ENCODE measurements around the gene UBR3.
"Not testable (repeated sequence)": the region's sequence is repeated elsewhere in the genome, so short reads cannot be mapped to it uniquely, and the experiment has no call there.

Gene UBR3

DNA sequence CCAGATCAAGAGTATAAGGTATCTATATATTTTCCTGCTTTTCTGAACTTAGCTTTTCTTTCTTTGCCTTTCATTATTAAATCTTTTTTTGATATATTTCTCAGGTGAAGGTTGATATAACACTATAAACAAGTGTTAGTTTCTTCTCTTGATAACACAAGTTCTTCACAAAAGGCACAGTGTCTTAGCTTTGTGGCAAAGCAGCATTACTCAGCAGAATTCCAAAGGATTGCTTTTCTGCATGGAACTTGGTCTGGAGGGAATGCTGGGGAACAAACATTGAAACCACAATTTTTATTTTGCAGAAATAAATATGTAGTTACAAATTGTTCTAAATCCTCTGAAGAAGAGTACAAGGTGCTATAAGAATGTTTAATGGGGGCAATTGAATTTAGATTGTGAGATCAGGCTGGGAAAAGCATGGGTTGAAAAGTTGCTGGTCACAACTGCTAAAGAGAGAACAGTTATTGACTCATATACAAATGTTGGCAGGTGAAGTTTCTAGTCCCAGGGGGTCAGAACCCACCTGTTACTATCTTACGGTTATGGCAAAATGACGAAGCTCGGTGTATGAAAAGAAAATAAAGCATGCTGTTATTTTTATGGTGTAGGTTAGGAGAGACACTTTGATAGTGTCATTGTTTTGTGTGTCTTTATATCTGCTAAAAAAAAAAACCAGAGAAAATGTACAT lies 68.2 kb downstream of the UBR3 start:
- DNase-seq (ENCODE audit: low spot score) = no peak
- TF ChIP-seq, protein P1, sequence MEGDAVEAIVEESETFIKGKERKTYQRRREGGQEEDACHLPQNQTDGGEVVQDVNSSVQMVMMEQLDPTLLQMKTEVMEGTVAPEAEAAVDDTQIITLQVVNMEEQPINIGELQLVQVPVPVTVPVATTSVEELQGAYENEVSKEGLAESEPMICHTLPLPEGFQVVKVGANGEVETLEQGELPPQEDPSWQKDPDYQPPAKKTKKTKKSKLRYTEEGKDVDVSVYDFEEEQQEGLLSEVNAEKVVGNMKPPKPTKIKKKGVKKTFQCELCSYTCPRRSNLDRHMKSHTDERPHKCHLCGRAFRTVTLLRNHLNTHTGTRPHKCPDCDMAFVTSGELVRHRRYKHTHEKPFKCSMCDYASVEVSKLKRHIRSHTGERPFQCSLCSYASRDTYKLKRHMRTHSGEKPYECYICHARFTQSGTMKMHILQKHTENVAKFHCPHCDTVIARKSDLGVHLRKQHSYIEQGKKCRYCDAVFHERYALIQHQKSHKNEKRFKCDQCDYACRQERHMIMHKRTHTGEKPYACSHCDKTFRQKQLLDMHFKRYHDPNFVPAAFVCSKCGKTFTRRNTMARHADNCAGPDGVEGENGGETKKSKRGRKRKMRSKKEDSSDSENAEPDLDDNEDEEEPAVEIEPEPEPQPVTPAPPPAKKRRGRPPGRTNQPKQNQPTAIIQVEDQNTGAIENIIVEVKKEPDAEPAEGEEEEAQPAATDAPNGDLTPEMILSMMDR (IDR thresholded peaks at IDR 0.05; ENCODE audit: extremely low read depth, missing control alignments) = no peak

DNA sequence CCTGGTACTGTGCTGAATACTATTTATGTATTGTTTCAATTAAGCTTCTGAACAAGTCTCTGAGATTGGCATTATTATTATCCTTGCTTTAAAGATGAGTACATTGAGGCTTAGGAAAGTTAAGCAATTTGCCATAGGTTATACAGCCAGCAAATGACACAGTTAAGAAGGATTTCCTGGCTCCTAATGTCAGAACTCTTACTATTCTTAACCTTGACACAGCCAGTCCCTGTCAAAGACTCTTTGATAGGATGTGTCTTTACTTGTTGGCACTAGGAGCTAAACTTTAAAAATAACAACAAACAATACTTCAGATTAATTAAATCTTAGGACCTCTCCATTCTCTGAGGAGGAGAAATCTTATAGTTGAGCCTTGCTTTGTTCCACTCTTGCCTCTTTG lies 70.6 kb downstream of the UBR3 start:
- no peak for DNase-seq (ENCODE audit: low spot score)
- TF ChIP-seq, protein P1 (IDR thresholded peaks at IDR 0.05; ENCODE audit: extremely low read depth, missing control alignments) = no peak

DNA sequence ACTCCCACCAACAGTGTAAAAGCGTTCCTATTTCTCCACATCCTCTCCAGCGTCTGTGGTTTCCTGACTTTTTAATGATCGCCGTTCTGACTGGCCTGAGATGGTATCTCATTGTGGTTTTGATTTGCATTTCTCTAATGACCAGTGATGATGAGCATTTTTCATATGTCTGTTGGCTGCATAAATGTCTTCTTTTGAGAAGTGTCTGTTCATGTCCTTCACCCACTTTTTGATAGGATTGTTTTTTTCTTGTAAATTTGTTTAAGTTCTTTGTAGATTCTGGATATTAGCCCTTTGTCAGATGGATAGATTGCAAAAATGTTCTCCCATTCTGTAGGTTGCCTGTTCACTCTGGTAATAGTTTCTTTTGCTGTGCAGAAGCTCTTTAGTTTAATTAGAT lies 72.8 kb downstream of the UBR3 start:
- DNase-seq (ENCODE audit: low spot score) = not testable (repeated sequence)

DNA sequence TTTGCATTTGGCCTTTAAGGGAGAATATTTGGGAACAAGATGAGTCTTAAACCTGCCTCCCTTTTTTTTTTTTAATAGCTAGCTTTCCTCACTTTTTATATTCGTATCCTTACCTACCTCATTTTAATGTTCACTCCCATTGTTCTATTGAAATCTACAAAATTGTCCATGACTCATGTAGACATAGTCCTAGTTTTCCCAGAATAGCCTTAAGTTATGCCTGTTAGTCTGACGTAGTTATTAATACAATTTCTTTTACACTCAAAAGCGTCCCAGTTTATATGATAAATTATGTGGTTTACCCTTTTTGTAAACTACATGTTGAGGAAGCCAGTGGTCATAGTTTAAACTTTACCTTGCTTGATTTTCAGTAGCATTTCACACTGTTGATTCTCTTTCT lies 73.4 kb downstream of the UBR3 start:
- TF ChIP-seq, protein P1 (IDR thresholded peaks at IDR 0.05; ENCODE audit: extremely low read depth, missing control alignments) = no peak

DNA sequence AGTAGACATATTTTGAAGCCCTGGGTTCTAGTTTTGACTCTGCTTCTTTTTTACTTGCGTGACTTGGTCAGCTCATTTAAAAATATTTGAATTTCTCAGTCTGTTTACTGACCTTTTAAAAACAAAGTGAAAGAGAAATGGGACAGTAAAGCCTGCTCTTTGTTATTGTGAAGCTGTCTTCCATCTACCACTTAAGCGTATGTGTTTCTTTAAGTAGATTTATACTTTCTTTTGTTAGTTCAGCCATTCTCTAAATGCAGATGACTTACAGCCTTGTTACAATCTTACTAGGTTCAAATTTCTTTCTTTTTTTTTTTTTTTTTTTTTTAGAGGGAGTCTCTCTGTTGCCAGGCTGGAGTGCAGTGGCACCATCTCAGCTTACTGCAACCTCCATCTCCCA lies 79.5 kb downstream of the UBR3 start:
- no peak for DNase-seq (ENCODE audit: low spot score)
- TF ChIP-seq, protein P1 (IDR thresholded peaks at IDR 0.05; ENCODE audit: extremely low read depth, missing control alignments) = no peak

More for the DNA sequence above, 73.4 kb downstream of the UBR3 start:
- no peak for DNase-seq (ENCODE audit: low spot score)

DNA sequence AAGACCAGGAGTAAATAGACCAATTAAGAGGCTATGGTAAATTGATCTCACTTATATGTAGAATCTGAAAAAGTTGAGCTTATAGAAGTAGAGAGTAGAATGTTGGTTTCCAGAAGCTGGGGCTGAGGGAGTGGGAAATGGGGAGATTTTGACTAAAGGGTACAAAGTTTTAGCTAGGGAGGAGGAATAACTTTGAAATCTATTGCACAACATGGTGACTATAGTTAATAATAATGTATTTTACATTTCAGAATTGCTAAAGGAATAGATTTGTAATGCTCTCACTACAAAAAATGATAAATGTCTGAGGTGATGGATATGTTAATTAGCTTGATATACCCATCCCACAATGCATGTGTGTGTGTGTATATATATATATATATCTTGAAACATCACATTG lies 82.1 kb downstream of the UBR3 start:
- TF ChIP-seq, protein P1 (IDR thresholded peaks at IDR 0.05; ENCODE audit: extremely low read depth, missing control alignments) = no peak
- no peak for DNase-seq (ENCODE audit: low spot score)

DNA sequence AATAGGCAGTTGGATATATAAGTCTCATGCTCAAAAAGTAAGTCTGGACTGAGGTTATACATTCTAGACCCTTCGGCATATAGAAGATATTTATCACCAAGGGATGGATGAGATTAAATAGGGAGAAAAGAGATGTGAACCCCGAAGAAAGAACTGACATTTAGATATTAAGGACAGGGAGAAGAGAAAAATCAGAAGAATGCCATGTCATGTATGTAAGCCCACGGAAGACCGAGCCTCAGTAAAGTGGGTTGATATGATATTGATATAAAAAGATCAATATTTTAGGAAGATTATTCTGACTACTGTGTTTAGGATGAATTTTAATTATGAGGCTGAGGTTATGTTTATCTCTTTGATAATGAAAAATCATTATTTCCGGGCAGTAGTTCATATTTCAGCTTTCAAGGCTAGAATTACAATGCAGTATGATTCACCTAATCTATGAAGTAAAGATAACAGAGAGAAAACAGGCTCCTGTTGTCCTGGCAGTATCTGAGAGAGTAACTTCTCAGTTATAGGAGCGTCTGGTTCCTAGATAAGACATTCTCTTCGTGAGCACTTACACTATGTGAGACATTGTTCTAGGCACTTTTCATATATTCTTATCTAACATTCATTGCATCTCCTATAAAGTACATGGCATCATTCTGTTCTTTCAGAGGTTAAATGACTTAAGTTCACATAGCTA lies 83.0 kb downstream of the UBR3 start:
- TF ChIP-seq, protein P1 (IDR thresholded peaks at IDR 0.05; ENCODE audit: extremely low read depth, missing control alignments) = no peak
- no peak for DNase-seq (ENCODE audit: low spot score)

DNA sequence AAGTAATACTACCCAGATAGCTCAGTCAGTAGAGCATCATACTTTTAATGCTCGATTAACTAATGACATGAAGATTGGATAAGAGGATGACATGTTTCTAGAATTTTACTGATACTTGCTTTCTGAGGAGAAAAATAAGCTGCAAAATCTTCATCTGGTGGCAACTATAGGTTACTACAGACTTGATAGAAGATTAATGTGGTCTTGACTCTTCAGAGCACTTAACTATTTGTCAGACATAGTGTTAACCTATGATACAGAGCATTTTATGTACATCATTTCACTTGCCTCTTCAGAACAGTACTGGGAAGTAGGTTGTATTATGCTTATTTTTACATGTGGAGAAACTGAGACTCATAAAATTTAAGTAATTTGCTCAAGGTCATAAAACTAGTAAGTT lies 83.9 kb downstream of the UBR3 start:
- TF ChIP-seq, protein P1 (IDR thresholded peaks at IDR 0.05; ENCODE audit: extremely low read depth, missing control alignments) = no peak
- DNase-seq (ENCODE audit: low spot score) = no peak

Data from GM20000 (cell line).